Gastroesophageal sphincter (tissue), 4 donors: Measurements from ENCODE around the gene CCDC137. TPM values are rescaled to one million over a fixed set of nuclear protein-coding genes. Genes with fewer than 3 reads are reported as not detected.

Experiments
- ATAC-seq: fragments of 150-250 bp; one replicate; pipeline ENCODE4 v1.9.1; 2016; ENCODE audit warnings: mild to moderate bottlenecking, moderate library complexity
- H3K27ac ChIP-seq, 4 donors: fragments of 200-600 bp; sonication (generic) in 3 of 4; 1 replicate in 3 of 4; 2 replicates in 1 of 4; pipeline ENCODE4 v1.5.1; 2016 to 2019
- H3K27me3 ChIP-seq: fragments of 200-600 bp; sonication (generic); one replicate; pipeline ENCODE4 v1.5.1; 2019
- H3K36me3 ChIP-seq, 2 donors: fragments of 200-600 bp; sonication (generic); one replicate each; pipeline ENCODE4 v1.5.1; 2019; ENCODE audit warnings: control low read depth in 1 of 2
- H3K4me1 ChIP-seq, 3 donors: fragments of 200-600 bp; sonication (generic); 1 replicate in 2 of 3; 2 replicates in 1 of 3; pipeline ENCODE4 v1.5.1; 2016 to 2019; ENCODE audit warnings: control low read depth in 2 of 3
- H3K4me3 ChIP-seq, 2 donors: fragments of 200-600 bp; sonication (generic); one replicate each; pipeline ENCODE4 v1.5.1; 2019; ENCODE audit warnings: mild to moderate bottlenecking in 1 of 2, moderate library complexity in 1 of 2
- H3K9me3 ChIP-seq, 3 donors: fragments of 200-600 bp; sonication (generic); one replicate each; pipeline ENCODE4 v1.5.1; 2017 to 2019; ENCODE audit warnings: control low read depth in 2 of 3
- CTCF ChIP-seq, 4 experiments: fragments of 200-600 bp in 2 of 4; fragments of 450-650 bp in 2 of 4; sonication (generic) in 1 of 4; IDR thresholded peaks; one replicate each; pipeline ENCODE4 v1.5.1; 2017 to 2019; ENCODE audit warnings: antibody characterized with exemption in 4 of 4, mild to moderate bottlenecking in 2 of 4, moderate library complexity in 2 of 4
- EP300 ChIP-seq: sonication (generic); formaldehyde crosslinking; IDR thresholded peaks from one replicate; pipeline ENCODE4 v1.6.1; 2017; ENCODE audit warnings: antibody characterized with exemption, mild to moderate bottlenecking
- POLR2A ChIP-seq, 2 donors: fragments of 450-650 bp; IDR thresholded peaks; one replicate each; pipeline ENCODE4 v1.6.1; 2017; ENCODE audit warnings: antibody characterized with exemption in 2 of 2, mild to moderate bottlenecking in 2 of 2, moderate library complexity in 1 of 2
- POLR2AphosphoS5 ChIP-seq: sonication (generic); formaldehyde crosslinking; IDR thresholded peaks from one replicate; pipeline ENCODE4 v1.6.1; 2017; ENCODE audit warnings: antibody characterized with exemption
- WGBS, 2 donors: methylation state at CpG; one replicate each; pipeline ENCODE4 v1.1.5; 2018; ENCODE audit warnings: low coverage in 1 of 2; 5-methylcytosine and 5-hydroxymethylcytosine counted together
- small RNA-seq, 4 donors: library from RNA; depleted of rRNA; stranded (forward); fragments of <200 nt; gene quantifications; one replicate each; pipeline ENCODE3, GENCODE V24; 2016
- total RNA-seq, 4 donors: library from RNA; depleted of rRNA; stranded (reverse); fragments of >200 nt; gene quantifications; one replicate each; pipeline ENCODE4 v1.1.0, GENCODE V29; 2016

CCDC137 gene
- total RNA-seq, 4 donors from 2014 or later = 8.2 to 16.1 (median 11.4) TPM

GRCh38 chr17:81722184-81723120 lies 55.9 kb downstream of the CCDC137 start:
- Histone ChIP-seq H3K9me3 (no peaks in the 10 kb centered on the region), H3K4me3 (no peak overlapping the region), H3K27me3 (peaks cover 47% of the 10 kb centered on the region), H3K27ac (no peak overlapping the region), H3K4me1 (peaks cover 0 to 21% (median 5%) of the 10 kb centered on the region in 3 donors), H3K36me3 (peaks cover 0 to 22% of the 10 kb centered on the region in 2 donors)
- TF ChIP-seq EP300 = no peak
- no peak for TF ChIP-seq POLR2A (IDR thresholded peaks at IDR 0.05)
- no peak for TF ChIP-seq POLR2AphosphoS5
- TF ChIP-seq CTCF (IDR thresholded peaks at IDR 0.05) = no peak
- no peak for ATAC-seq
- 29 to 31% methylated on average over 6 to 8 of the region's 10 CpGs for WGBS, 2 donors

Small RNA genes within 50 kb of the gene (small RNA-seq; reads per million reads assigned to genes)
- 0 to 0.51 (median 0.24) reads per million in 4 donors for gene MIR6786

Other genes starting within 250 kb of the CCDC137 start
- 1,000 to 10,000 TPM in 3 of 4 donors, 100 to 1,000 TPM in 1; 829 to 1,848 (median 1,550) TPM for gene ACTG1, start 153.9 kb upstream of the CCDC137 start, total RNA-seq
- 1 to 10 TPM in 2 of 4 donors, under 1 TPM in 2; 0.49 to 2.1 (median 1.0) TPM for gene FSCN2, start 138.4 kb upstream of the CCDC137 start, total RNA-seq
- 10 to 100 TPM; 14.6 to 32.1 (median 20.7) TPM for gene FAAP100, start 114.4 kb upstream of the CCDC137 start, total RNA-seq
- 10 to 100 TPM; 49.5 to 83.8 (median 58.0) TPM for gene NPLOC4, start 29.6 kb upstream of the CCDC137 start, total RNA-seq
- under 1 TPM in 3 of 4 donors, not detected in 1; 0.27 to 0.89 (median 0.30) TPM for gene TSPAN10, start 29.5 kb upstream of the CCDC137 start, total RNA-seq
- under 1 TPM in 1 of 4 donors, not detected in 3; 0.62 TPM for gene PDE6G, start 10.2 kb upstream of the CCDC137 start, total RNA-seq
- gene OXLD1, start 132 bp upstream of the CCDC137 start, total RNA-seq = 10 to 100 TPM; 19.4 to 31.8 (median 25.3) TPM
- gene ARL16, start 17.1 kb downstream of the CCDC137 start, total RNA-seq = 10 to 100 TPM; 26.2 to 52.8 (median 30.2) TPM
- gene HGS, start 17.3 kb downstream of the CCDC137 start, total RNA-seq = 10 to 100 TPM; 51.5 to 90.5 (median 66.6) TPM
- gene MRPL12, start 36.6 kb downstream of the CCDC137 start, total RNA-seq = 10 to 100 TPM; 27.5 to 42.9 (median 29.3) TPM
- gene SLC25A10, start 45.5 kb downstream of the CCDC137 start, total RNA-seq = 1 to 10 TPM; 3.0 to 8.8 (median 5.0) TPM
- gene GCGR, start 137.4 kb downstream of the CCDC137 start, total RNA-seq = under 1 TPM in 1 of 4 donors, not detected in 3; 0.47 TPM
- 100 to 1,000 TPM in 1 of 4 donors, 10 to 100 TPM in 3; 70.4 to 131 (median 85.9) TPM for gene MCRIP1, start 166.6 kb downstream of the CCDC137 start, total RNA-seq
- not detected for gene PPP1R27, start 168.3 kb downstream of the CCDC137 start, total RNA-seq
- gene P4HB, start 193.8 kb downstream of the CCDC137 start, total RNA-seq = 100 to 1,000 TPM; 257 to 365 (median 324) TPM
- 100 to 1,000 TPM; 120 to 219 (median 169) TPM for gene ARHGDIA, start 204.6 kb downstream of the CCDC137 start, total RNA-seq
- 10 to 100 TPM; 26.6 to 68.1 (median 55.5) TPM for gene ALYREF, start 224.8 kb downstream of the CCDC137 start, total RNA-seq
- 100 to 1,000 TPM in 3 of 4 donors, 10 to 100 TPM in 1; 81.0 to 128 (median 119) TPM for gene ANAPC11, start 225.0 kb downstream of the CCDC137 start, total RNA-seq
- gene NPB, start 235.5 kb downstream of the CCDC137 start, total RNA-seq = under 1 TPM in 2 of 4 donors, not detected in 2; 0.12 to 0.16 TPM
- gene PCYT2, start 244.7 kb downstream of the CCDC137 start, total RNA-seq = 10 to 100 TPM; 18.4 to 45.8 (median 34.4) TPM